Muscle of leg (tissue), 11 donors: ENCODE measurements around the gene PRKCE. TPM values are rescaled to one million over a fixed set of nuclear protein-coding genes. Genes with fewer than 3 reads are reported as not detected.
"Not testable (repeated sequence)": the region's sequence is repeated elsewhere in the genome, so short reads cannot be mapped to it uniquely, and the experiment has no call there.

Experiments used
- DNase-seq: peaks from one replicate; pipeline ENCODE4 v3.0.0; 2013
- H3K27ac ChIP-seq: one replicate; pipeline ENCODE4 v1.5.1; 2013; ENCODE audit warnings: mild to moderate bottlenecking, low read length, control low read depth
- H3K27me3 ChIP-seq: one replicate; pipeline ENCODE4 v1.6.1; 2013; ENCODE audit warnings: low read length; ENCODE audit not compliant: control insufficient read depth, insufficient read depth
- H3K36me3 ChIP-seq: one replicate; pipeline ENCODE4 v1.6.1; 2013; ENCODE audit warnings: low read length; ENCODE audit not compliant: control insufficient read depth, insufficient read depth
- H3K4me1 ChIP-seq: one replicate; pipeline ENCODE4 v1.6.1; 2013; ENCODE audit warnings: low read length; ENCODE audit not compliant: control insufficient read depth, insufficient read depth
- H3K4me3 ChIP-seq: one replicate; pipeline ENCODE4 v1.5.1; 2013; ENCODE audit warnings: low read length, control low read depth
- H3K9me3 ChIP-seq: replicated peaks from 2 replicates; pipeline ENCODE4 v1.6.1; 2013; ENCODE audit warnings: low read depth, low read length; ENCODE audit not compliant: control insufficient read depth
- WGBS: methylation state at CpG from one replicate; pipeline ENCODE4 v1.1.5; 2013; ENCODE audit warnings: missing lambda C conversion rate; ENCODE audit not compliant: insufficient coverage; 5-methylcytosine and 5-hydroxymethylcytosine counted together
- polyA plus RNA-seq, 8 donors: library from polyadenylated mRNA; unstranded; fragments of 120-200 nt; gene quantifications; one replicate each; pipeline versions ENCODE4 v1.2.1 to v1.2.3, GENCODE V29; 2013; ENCODE audit warnings: inconsistent platforms in 1 of 8, low replicate concordance in 1 of 8; ENCODE audit not compliant: insufficient read length in 8 of 8, insufficient read depth in 1 of 8
- total RNA-seq: library from RNA; stranded (reverse); fragments of 120-200 nt; gene quantifications from one replicate; pipeline ENCODE4 v1.2.4, GENCODE V29; 2013

Gene PRKCE
- total and polyA plus RNA-seq, 9 donors: 3.5 to 8.6 (median 6.3) TPM

GRCh38 chr2:45911538-45911937, 260.1 kb downstream of the PRKCE start:
- H3K4me3 ChIP-seq: no peak overlapping the region
- peaks cover 26% of the 10 kb centered on the region for H3K27me3 ChIP-seq
- no peak for DNase-seq
- WGBS: no CpG with 5 or more reads among the region's 3 CpGs
- no peak overlapping the region for H3K27ac ChIP-seq
- no peaks in the 10 kb centered on the region for H3K9me3 ChIP-seq
- H3K4me1 ChIP-seq: peaks cover 15% of the 10 kb centered on the region
- H3K36me3 ChIP-seq: no peaks in the 10 kb centered on the region

- Histone ChIP-seq H3K9me3 (no peaks in the 10 kb centered on the region), H3K4me1 (peaks cover 15% of the 10 kb centered on the region), H3K27ac (no peak overlapping the region), H3K36me3 (no peaks in the 10 kb centered on the region), H3K27me3 (peaks cover 21% of the 10 kb centered on the region), H3K4me3 (no peak overlapping the region)
- WGBS: 78% methylated on average over 3 of the region's 5 CpGs
- DNase-seq: no peak
Observed at GRCh38 chr2:45912109-45912508, 260.6 kb downstream of the PRKCE start.

GRCh38 chr2:45913539-45913938, 262.1 kb downstream of the PRKCE start:
- Histone ChIP-seq H3K36me3 (no peaks in the 10 kb centered on the region), H3K9me3 (no peaks in the 10 kb centered on the region), H3K27ac (no peak overlapping the region), H3K4me3 (no peak overlapping the region), H3K27me3 (peaks cover 15% of the 10 kb centered on the region), H3K4me1 (peaks cover 8% of the 10 kb centered on the region)
- DNase-seq: no peak
- WGBS: 100% methylated on average over 1 of the region's 2 CpGs

- H3K36me3 ChIP-seq: no peaks in the 10 kb centered on the region
- H3K27ac ChIP-seq: no peak overlapping the region
- H3K9me3 ChIP-seq: no peaks in the 10 kb centered on the region
- 100% methylated on average over 4 of the region's 5 CpGs for WGBS
- H3K4me3 ChIP-seq: no peak overlapping the region
- H3K4me1 ChIP-seq: peaks cover 12% of the 10 kb centered on the region
- DNase-seq: no peak
- peaks cover 19% of the 10 kb centered on the region for H3K27me3 ChIP-seq
Observed at GRCh38 chr2:45915523-45915922, 264.0 kb downstream of the PRKCE start.

- H3K4me3 ChIP-seq, DNase-seq, H3K36me3 ChIP-seq, H3K27ac ChIP-seq, H3K9me3 ChIP-seq: not testable (repeated sequence)
- H3K4me1 ChIP-seq: peaks cover 18% of the 10 kb centered on the region
- H3K27me3 ChIP-seq: peaks cover 12% of the 10 kb centered on the region
- 94% methylated on average over 31 of the region's 49 CpGs for WGBS
Observed at GRCh38 chr2:45917561-45918176, 266.2 kb downstream of the PRKCE start.

- Histone ChIP-seq H3K9me3 (no peaks in the 10 kb centered on the region), H3K36me3 (no peaks in the 10 kb centered on the region), H3K4me3 (no peak overlapping the region), H3K27me3 (peaks cover 12% of the 10 kb centered on the region), H3K4me1 (peaks cover 18% of the 10 kb centered on the region), H3K27ac (no peak overlapping the region)
- 57% methylated on average over 3 of the region's 7 CpGs for WGBS
- no peak for DNase-seq
Observed at GRCh38 chr2:45918463-45919159, 267.1 kb downstream of the PRKCE start.

GRCh38 chr2:45919160-45919650, 267.7 kb downstream of the PRKCE start:
- H3K36me3 ChIP-seq: no peaks in the 10 kb centered on the region
- no peak overlapping the region for H3K4me3 ChIP-seq
- H3K4me1 ChIP-seq: peaks cover 18% of the 10 kb centered on the region
- DNase-seq: no peak
- H3K27me3 ChIP-seq: peaks cover 12% of the 10 kb centered on the region
- H3K9me3 ChIP-seq: no peaks in the 10 kb centered on the region
- WGBS: 63% methylated on average over 3 of the region's 7 CpGs
- H3K27ac ChIP-seq: no peak overlapping the region

GRCh38 chr2:45919711-45920111, 268.2 kb downstream of the PRKCE start:
- H3K27ac ChIP-seq: no peak overlapping the region
- peaks cover 9% of the 10 kb centered on the region for H3K27me3 ChIP-seq
- H3K36me3 ChIP-seq: no peaks in the 10 kb centered on the region
- WGBS: no CpG with 5 or more reads among the region's 3 CpGs
- no peak overlapping the region for H3K4me3 ChIP-seq
- H3K4me1 ChIP-seq: peaks cover 18% of the 10 kb centered on the region
- H3K9me3 ChIP-seq: no peaks in the 10 kb centered on the region
- no peak for DNase-seq

- Histone ChIP-seq H3K27me3 (peaks cover 7% of the 10 kb centered on the region), H3K4me3 (no peak overlapping the region), H3K36me3 (no peaks in the 10 kb centered on the region), H3K4me1 (peaks cover 18% of the 10 kb centered on the region), H3K9me3 (no peaks in the 10 kb centered on the region), H3K27ac (no peak overlapping the region)
- no peak for DNase-seq
Observed at GRCh38 chr2:45921921-45922320, 270.4 kb downstream of the PRKCE start.

GRCh38 chr2:45922577-45922988, 271.1 kb downstream of the PRKCE start:
- H3K27me3 ChIP-seq: peaks cover 7% of the 10 kb centered on the region
- no peak overlapping the region for H3K4me3 ChIP-seq
- no peaks in the 10 kb centered on the region for H3K9me3 ChIP-seq
- H3K36me3 ChIP-seq: no peaks in the 10 kb centered on the region
- H3K4me1 ChIP-seq: peaks cover 18% of the 10 kb centered on the region
- peak; percentile 80 for DNase-seq
- no peak overlapping the region for H3K27ac ChIP-seq
- WGBS: 60% methylated on average over 3 of the region's 7 CpGs
